GM13976 (cell line): ENCODE results near the gene KIFC3.

Source experiments
- DNase-seq: peaks from one replicate; pipeline ENCODE4 v3.0.0; 2012; ENCODE audit warnings: low spot score
- in situ Hi-C: fragments of 300-500 bp; cut with MboI; formaldehyde crosslinking; loops from one replicate; pipeline ENCODE4 v1.12.0; 2022; ENCODE audit warnings: low sequenced_read_pairs, mixed read lengths, inconsistent platforms; ENCODE audit not compliant: unreplicated experiment
- TF ChIP-seq, protein P1 (sequence below): IDR thresholded peaks from 2 replicates; pipeline ENCODE4 v1.5.1; 2012; ENCODE audit warnings: borderline replicate concordance, mild to moderate bottlenecking; ENCODE audit not compliant: insufficient read depth; ENCODE audit errors: extremely low read depth, missing control alignments, control extremely low read depth

Gene KIFC3

DNA sequence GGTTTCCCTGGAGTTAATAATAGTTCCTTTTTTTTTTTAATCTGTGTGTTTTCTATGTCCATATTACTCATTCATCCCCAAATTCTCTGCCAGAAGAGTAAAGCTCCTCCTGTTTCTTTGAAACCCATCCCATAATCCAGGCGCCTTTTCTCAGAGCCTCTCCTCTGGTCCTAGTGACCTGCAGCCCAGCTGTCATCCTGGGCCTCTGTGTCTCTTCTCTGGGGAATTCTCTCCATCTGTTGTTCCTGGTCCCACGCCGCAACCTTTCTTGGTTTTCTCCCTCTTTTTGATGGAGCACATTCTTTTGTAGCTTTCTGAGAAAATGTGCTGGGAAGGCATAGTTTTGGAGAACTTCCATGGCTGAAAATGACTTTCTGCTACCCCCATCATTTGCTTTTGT is 56.5 kb downstream of the KIFC3 start:
- in situ Hi-C loops = no loop called here
- no peak for DNase-seq
- TF ChIP-seq, protein P1, sequence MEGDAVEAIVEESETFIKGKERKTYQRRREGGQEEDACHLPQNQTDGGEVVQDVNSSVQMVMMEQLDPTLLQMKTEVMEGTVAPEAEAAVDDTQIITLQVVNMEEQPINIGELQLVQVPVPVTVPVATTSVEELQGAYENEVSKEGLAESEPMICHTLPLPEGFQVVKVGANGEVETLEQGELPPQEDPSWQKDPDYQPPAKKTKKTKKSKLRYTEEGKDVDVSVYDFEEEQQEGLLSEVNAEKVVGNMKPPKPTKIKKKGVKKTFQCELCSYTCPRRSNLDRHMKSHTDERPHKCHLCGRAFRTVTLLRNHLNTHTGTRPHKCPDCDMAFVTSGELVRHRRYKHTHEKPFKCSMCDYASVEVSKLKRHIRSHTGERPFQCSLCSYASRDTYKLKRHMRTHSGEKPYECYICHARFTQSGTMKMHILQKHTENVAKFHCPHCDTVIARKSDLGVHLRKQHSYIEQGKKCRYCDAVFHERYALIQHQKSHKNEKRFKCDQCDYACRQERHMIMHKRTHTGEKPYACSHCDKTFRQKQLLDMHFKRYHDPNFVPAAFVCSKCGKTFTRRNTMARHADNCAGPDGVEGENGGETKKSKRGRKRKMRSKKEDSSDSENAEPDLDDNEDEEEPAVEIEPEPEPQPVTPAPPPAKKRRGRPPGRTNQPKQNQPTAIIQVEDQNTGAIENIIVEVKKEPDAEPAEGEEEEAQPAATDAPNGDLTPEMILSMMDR = no peak

DNA sequence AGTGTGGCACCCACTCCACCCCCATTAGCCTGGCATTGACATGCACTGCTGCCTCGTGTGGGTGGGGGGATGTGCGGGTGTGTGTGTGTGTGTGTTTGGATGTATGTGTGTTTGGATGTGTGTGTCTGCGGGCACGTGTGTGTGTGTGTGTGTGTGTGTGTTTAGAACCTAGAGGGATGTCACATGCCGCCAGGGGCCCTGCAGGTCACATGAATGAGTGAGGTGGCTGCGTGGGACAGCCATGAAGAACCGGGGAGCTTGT is 57.7 kb downstream of the KIFC3 start:
- DNase-seq = no peak
- TF ChIP-seq, protein P1 = no peak
- in situ Hi-C loops = no loop called here

DNA sequence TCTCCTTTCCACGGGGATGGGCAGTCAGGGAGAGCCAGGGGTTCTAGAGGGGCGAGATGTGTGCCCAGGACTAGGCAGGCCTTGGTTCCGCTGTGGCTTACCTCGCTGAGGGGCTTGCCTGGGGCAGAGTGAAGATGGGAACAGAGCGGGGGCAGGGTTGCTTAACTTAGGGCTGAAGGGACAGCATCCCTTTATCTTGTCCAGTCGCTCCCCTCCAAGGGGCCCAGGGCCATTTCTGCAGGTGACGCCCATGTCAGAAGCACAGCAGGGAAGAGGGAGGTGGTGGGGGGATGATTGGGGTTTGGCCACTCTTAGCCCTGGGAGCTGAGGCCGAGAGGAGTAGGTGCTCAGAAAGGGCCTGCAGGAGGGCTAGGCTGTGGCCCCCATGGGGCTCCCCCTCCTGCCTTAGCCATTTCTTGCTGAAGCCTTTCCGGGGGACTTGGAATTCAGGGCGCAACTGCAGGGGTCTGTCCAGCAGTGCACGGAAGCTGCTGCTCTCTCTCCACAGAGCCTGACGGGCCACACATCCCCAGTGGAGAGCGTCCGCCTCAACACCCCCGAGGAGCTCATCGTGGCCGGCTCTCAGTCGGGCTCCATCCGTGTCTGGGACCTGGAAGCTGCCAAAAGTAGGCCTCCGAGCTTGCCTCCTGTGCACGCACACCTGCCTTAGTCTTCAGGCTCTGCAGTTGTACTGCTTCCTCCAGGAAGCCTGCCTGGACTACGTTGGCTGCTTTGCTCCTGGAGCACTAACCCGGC is 58.2 kb downstream of the KIFC3 start:
- DNase-seq = no peak
- TF ChIP-seq, protein P1 = no peak
- in situ Hi-C loops = no loop called here

DNA sequence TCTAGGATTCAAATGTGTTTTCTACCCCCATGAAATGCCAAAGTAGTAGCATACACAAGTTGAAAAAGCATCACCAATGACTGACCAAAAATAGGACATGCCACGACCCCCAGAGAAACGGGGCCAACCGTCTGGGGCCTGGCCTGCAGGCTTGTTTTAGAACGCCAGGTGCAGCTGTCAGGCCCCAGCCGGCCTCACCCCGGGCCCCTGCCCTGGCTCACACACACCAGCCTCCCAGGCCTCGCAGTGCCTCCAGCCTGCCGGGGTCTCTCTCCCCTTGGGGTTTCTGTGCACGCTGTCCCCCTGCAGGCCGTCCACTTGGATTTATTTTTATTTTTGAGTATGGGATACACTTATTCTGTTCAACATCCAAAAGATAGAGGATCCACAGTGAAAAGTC is 58.8 kb downstream of the KIFC3 start:
- DNase-seq = no peak
- in situ Hi-C loops = no loop called here
- TF ChIP-seq, protein P1 = no peak

DNA sequence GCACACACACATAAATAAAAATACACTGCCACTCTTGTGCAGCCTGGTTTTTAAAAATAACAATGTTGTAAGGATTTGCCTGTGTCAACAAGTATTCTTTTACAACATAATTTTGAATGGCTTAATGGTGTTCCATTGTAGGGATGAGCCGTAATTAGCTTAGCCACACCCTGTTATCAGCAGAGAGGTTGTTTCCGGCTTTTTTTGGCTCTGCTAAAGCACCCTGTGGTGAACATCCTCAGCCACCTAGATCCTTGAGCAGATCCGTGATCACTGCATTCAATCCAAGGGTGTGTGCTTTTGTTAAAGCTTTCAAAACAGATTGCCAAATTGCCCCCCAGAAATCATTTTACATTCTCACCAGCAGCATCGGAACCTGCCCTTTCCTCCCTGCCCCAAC is 59.7 kb downstream of the KIFC3 start:
- TF ChIP-seq, protein P1 = no peak
- DNase-seq = no peak
- in situ Hi-C loops = no loop called here

DNA sequence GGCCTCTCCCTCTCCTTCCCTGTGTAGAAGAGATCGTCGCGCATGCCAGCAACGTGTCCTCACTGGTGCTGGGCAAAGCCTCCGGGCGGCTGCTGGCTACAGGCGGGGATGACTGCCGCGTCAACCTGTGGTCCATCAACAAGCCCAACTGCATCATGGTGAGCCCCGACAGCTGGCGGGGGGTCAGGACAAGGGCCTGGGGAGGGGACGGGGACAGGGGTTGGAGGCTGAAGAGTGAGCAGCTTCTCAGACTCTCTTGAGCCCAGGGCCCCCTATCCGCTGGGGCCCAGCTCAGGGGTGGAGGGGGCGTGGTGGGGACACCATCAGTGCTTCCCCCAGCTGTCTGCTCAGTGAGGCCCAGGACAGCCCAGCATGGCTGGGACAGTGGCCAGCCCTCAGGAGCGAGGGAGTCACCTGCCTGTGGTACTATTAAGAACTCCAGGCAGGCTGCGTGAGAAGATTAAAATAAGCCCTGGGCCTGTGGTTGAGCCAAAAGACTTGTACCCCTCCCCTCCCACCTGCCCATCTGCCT is 60.6 kb downstream of the KIFC3 start:
- in situ Hi-C loops = no loop called here
- no peak for DNase-seq
- TF ChIP-seq, protein P1 = no peak
